ENCODE results near the gene CNPY4. TPM values are rescaled to one million over a fixed set of nuclear protein-coding genes. Genes with fewer than 3 reads are reported as not detected.
"Not testable (repeated sequence)": the region's sequence is repeated elsewhere in the genome, so short reads cannot be mapped to it uniquely, and the experiment has no call there.

The CNPY4 gene
- total RNA-seq, 1 donor from 2014 or later = 23.4 TPM

GRCh38 chr7:100119970-100120732 lies 717 bp downstream of the CNPY4 start:
- peak; percentile 80 for DNase-seq

GRCh38 chr7:100120733-100121036 lies 1.3 kb downstream of the CNPY4 start:
- DNase-seq = no peak

GRCh38 chr7:100122067-100122466 lies 2.6 kb downstream of the CNPY4 start:
- DNase-seq = no peak

GRCh38 chr7:100122568-100122967 lies 3.1 kb downstream of the CNPY4 start:
- no peak for DNase-seq

- DNase-seq = no peak
Observed at GRCh38 chr7:100124301-100125230, 5.1 kb downstream of the CNPY4 start.

- DNase-seq = no peak
Observed at GRCh38 chr7:100126239-100126930, 7.0 kb downstream of the CNPY4 start.

GRCh38 chr7:100126931-100127865 lies 7.8 kb downstream of the CNPY4 start, which contains the start of gene MBLAC1:
Gene MBLAC1, plus strand, starts transcription at chr7:100126967. Its CDS starts 429 bp downstream, at chr7:100127396.
- peak; percentile 90 for DNase-seq

GRCh38 chr7:100127866-100128636 lies 8.6 kb downstream of the CNPY4 start:
- no peak for DNase-seq

GRCh38 chr7:100128637-100128963 lies 9.2 kb downstream of the CNPY4 start:
- DNase-seq = no peak

GRCh38 chr7:100130220-100130607 lies 10.8 kb downstream of the CNPY4 start:
- DNase-seq = not testable (repeated sequence)

- DNase-seq = no peak
Observed at GRCh38 chr7:100130608-100131453, 11.4 kb downstream of the CNPY4 start.

- DNase-seq = no peak
Observed at GRCh38 chr7:100132126-100132525, 12.7 kb downstream of the CNPY4 start.

GRCh38 chr7:100132697-100133151 lies 13.3 kb downstream of the CNPY4 start:
- DNase-seq = peak; percentile 33

- DNase-seq = no peak
Observed at GRCh38 chr7:100137851-100138760, 18.7 kb downstream of the CNPY4 start.

- DNase-seq = no peak
Observed at GRCh38 chr7:100141555-100141949, 22.1 kb downstream of the CNPY4 start.

GRCh38 chr7:100142461-100142860 lies 23.0 kb downstream of the CNPY4 start:
- no peak for DNase-seq

- DNase-seq = not testable (repeated sequence)
Observed at GRCh38 chr7:100146350-100146749, 26.9 kb downstream of the CNPY4 start.

- DNase-seq = no peak
Observed at GRCh38 chr7:100147278-100147677, 27.8 kb downstream of the CNPY4 start.

- DNase-seq = no peak
Observed at GRCh38 chr7:100148225-100148558, 28.8 kb downstream of the CNPY4 start.

All from skin of body (tissue), 2 donors.